ENCODE data around the gene PHOX2B. TPM values are rescaled to one million over a fixed set of nuclear protein-coding genes. Genes with fewer than 3 reads are reported as not detected.

Gene PHOX2B
- not detected for total RNA-seq
- long read RNA-seq = 0 reads

DNA sequence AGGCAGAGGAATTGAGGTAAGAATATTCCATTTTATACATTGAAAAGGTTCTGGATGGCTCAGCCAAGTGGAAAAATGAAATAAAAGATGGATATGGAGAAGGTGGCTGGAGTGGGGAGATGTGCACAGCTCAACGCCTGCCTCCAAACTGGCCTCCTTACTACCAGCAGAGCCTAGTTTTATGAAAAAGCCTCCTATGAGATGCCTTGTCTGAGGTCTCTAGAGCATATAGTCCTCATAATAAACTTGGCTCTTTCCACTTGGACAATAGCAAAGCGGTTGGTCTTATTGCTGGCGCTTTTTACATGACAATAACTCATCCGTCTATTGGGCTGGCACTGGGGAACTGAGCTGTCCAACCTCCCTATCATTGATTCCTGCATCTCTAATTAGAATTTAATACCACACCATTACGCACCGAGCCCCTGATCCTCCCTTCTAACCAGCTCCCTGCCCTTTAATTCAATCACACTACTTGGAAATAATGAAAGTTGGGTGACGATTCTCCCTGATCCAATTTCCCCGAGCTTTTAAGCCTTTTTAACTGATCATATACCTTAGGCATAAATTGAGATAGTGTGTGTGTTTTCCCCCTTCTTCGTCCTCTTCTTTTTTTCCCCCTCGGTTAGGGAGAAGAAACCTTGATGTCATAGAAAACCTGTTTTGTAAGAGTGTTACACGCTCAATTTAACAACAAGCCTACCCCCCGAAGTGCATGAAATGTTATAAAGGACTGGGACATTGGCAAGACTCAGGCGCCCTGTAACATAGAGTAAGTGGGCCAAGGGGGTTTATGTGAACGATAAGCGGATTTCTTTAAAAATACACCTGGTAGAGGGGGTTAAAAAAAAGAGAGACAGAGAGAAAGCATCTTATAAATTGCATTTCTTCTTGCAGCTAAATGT lies at the start of gene PHOX2B:
PHOX2B (minus strand) TSS at position 155 of the 905 bp plus-strand sequence; CDS start at position 40, 115 bp downstream.
- Histone ChIP-seq H3K27ac (replicated peaks) (no peak within 1 kb of the TSS), H3K4me3 (peak within 1 kb of the TSS; percentile 27), H3K36me3 (no peaks in the 10 kb centered on the region), H3K4me1 (peaks cover 30% of the 10 kb centered on the region), H3K9me3 (replicated peaks) (no peaks in the 10 kb centered on the region), H3K27me3 (ENCODE audit: low read depth) (peaks cover 100% of the 10 kb centered on the region)
- intact Hi-C loops (cut with micrococcal nuclease) = no loop called here
- TF ChIP-seq, protein P1, sequence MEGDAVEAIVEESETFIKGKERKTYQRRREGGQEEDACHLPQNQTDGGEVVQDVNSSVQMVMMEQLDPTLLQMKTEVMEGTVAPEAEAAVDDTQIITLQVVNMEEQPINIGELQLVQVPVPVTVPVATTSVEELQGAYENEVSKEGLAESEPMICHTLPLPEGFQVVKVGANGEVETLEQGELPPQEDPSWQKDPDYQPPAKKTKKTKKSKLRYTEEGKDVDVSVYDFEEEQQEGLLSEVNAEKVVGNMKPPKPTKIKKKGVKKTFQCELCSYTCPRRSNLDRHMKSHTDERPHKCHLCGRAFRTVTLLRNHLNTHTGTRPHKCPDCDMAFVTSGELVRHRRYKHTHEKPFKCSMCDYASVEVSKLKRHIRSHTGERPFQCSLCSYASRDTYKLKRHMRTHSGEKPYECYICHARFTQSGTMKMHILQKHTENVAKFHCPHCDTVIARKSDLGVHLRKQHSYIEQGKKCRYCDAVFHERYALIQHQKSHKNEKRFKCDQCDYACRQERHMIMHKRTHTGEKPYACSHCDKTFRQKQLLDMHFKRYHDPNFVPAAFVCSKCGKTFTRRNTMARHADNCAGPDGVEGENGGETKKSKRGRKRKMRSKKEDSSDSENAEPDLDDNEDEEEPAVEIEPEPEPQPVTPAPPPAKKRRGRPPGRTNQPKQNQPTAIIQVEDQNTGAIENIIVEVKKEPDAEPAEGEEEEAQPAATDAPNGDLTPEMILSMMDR (IDR thresholded peaks at IDR 0.05; ENCODE audit: borderline replicate concordance) = no peak
- no peak for DNase-seq

- Histone ChIP-seq H3K27me3 (ENCODE audit: low read depth) (peaks cover 52% of the 10 kb centered on the region), H3K36me3 (no peaks in the 10 kb centered on the region), H3K4me3 (no peak overlapping the region), H3K9me3 (replicated peaks) (no peaks in the 10 kb centered on the region), H3K4me1 (peaks cover 15% of the 10 kb centered on the region), H3K27ac (replicated peaks) (no peak overlapping the region)
- TF ChIP-seq, protein P1 (IDR thresholded peaks at IDR 0.05; ENCODE audit: borderline replicate concordance) = no peak
- intact Hi-C loops (cut with micrococcal nuclease) = no loop called here
- no peak for DNase-seq
Measured at GRCh38 chr4:41797260-41797659, 48.7 kb upstream of the PHOX2B start.

DNA sequence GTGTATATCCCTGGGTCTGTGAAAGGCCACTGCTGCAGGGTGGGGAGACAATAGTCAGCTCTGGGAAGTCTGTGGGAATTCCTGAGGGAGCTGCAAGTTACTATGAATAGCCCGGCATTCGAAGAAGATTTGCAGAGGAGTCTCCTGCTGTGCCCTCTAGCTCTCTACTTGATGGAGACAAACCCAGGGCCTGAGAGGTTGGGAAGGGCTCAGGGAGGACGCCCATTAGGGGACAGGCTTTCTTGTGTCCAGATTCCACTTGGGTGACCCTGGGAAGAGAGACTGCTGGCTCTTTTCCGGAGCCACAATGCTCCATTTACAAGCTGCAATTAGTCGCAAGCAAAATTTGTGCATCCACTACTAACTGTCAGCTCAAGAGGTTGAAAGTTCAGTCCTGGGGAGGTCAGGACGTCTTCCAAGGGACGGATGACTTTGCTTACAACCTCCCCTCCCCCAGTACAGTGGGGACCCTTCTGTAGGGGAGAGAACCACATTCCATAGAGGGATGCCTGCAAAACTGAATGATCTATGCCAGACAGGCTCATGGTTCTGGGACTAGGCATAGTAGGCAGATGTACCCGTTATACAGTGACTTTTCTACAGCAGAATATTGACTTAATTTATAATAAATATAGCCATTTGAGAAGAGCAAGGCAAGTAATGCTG lies 48.2 kb upstream of the PHOX2B start:
- Histone ChIP-seq H3K36me3 (no peaks in the 10 kb centered on the region), H3K4me3 (no peak overlapping the region), H3K9me3 (replicated peaks) (no peaks in the 10 kb centered on the region), H3K27ac (replicated peaks) (no peak overlapping the region), H3K27me3 (ENCODE audit: low read depth) (peaks cover 55% of the 10 kb centered on the region), H3K4me1 (peaks cover 15% of the 10 kb centered on the region)
- intact Hi-C loops (cut with micrococcal nuclease) = no loop called here
- no peak for DNase-seq
- TF ChIP-seq, protein P1 (IDR thresholded peaks at IDR 0.05; ENCODE audit: borderline replicate concordance) = no peak

DNA sequence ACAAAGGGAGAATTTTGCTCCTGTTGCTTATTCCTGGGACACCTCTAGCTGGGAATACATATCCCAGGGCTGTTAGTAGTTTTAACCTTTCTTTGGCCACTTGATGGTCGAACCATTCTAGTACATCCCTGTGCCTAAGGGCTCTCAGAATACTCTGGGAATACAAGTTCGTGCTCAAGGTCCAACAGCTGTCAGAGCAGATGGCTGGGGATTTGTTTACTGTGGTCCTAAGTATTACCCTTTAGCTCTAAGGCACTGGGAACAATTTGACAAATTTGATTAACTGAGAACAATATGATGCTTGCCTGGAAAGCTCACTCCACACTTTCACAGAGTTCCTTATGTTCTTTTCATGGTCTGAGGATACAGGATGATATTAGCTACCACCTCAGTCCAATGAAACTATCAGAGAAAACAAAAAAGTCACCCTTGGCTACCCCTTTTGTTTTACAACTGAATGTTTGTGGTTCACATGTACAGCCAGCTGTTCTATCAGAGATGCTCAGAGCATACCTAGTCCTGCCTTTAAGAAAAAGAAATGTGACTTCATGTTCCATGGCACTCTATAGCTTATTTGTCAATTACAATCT lies 47.4 kb upstream of the PHOX2B start:
- intact Hi-C loops (cut with micrococcal nuclease) = no loop called here
- TF ChIP-seq, protein P1 (IDR thresholded peaks at IDR 0.05; ENCODE audit: borderline replicate concordance) = no peak
- peaks cover 15% of the 10 kb centered on the region for H3K4me1 ChIP-seq
- H3K27me3 ChIP-seq (ENCODE audit: low read depth) = peaks cover 56% of the 10 kb centered on the region
- no peak for DNase-seq
- no peak overlapping the region for H3K27ac ChIP-seq (replicated peaks)
- H3K36me3 ChIP-seq = no peaks in the 10 kb centered on the region
- no peaks in the 10 kb centered on the region for H3K9me3 ChIP-seq (replicated peaks)
- H3K4me3 ChIP-seq = no peak overlapping the region

GRCh38 chr4:41792166-41792565 lies 43.6 kb upstream of the PHOX2B start:
- Histone ChIP-seq H3K4me1 (peaks cover 15% of the 10 kb centered on the region), H3K27me3 (ENCODE audit: low read depth) (peaks cover 58% of the 10 kb centered on the region), H3K27ac (replicated peaks) (no peak overlapping the region), H3K4me3 (no peak overlapping the region), H3K36me3 (no peaks in the 10 kb centered on the region), H3K9me3 (replicated peaks) (no peaks in the 10 kb centered on the region)
- TF ChIP-seq, protein P1 (IDR thresholded peaks at IDR 0.05; ENCODE audit: borderline replicate concordance) = no peak
- intact Hi-C loops (cut with micrococcal nuclease) = no loop called here
- DNase-seq = no peak
